Skeletal muscle satellite cell (primary cell): ENCODE results near the gene TMEM201.

Experiments used
- H3K27me3 ChIP-seq: 2 replicates; pipeline ENCODE4 v1.7.0; 2013; ENCODE audit warnings: low read length; ENCODE audit not compliant: control insufficient read depth, insufficient read depth
- H3K36me3 ChIP-seq: 2 replicates; pipeline ENCODE4 v1.7.0; 2013; ENCODE audit warnings: mild to moderate bottlenecking, control low read depth, low read length; ENCODE audit not compliant: insufficient read depth
- H3K4me1 ChIP-seq: 2 replicates; pipeline ENCODE4 v1.7.0; 2013; ENCODE audit warnings: low read length; ENCODE audit not compliant: control insufficient read depth, insufficient read depth
- H3K4me2 ChIP-seq: 2 replicates; pipeline ENCODE4 v1.7.0; 2013; ENCODE audit warnings: mild to moderate bottlenecking, low read length
- H3K4me3 ChIP-seq: 2 replicates; pipeline ENCODE4 v1.7.0; 2013; ENCODE audit warnings: low read length
- H3K9ac ChIP-seq: 2 replicates; pipeline ENCODE4 v1.7.0; 2013; ENCODE audit warnings: mild to moderate bottlenecking, low read depth, low read length, moderate library complexity
- H3K9me3 ChIP-seq: replicated peaks from 2 replicates; pipeline ENCODE4 v1.7.0; 2013; ENCODE audit warnings: mild to moderate bottlenecking, control low read depth, low read length

Gene TMEM201

DNA sequence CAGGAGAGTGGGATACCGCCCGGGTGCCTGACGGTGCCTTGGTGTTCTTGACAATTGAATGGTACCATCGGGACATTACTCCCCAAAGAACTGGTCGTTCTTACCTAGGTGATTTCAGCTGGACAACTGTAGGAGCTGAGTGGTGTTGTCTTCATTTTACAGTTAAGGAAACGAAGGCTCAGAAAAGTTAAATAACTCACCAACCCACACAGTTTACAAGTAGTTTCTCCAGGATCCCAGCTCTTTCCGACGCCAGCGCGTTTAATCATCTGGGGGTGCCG lies 64.4 kb downstream of the TMEM201 start:
- no peaks in the 10 kb centered on the region for H3K9me3 ChIP-seq
- no peaks in the 10 kb centered on the region for H3K4me1 ChIP-seq
- no peak overlapping the region for H3K9ac ChIP-seq
- no peaks in the 10 kb centered on the region for H3K36me3 ChIP-seq
- no peak overlapping the region for H3K4me3 ChIP-seq
- H3K27me3 ChIP-seq: peaks cover 49% of the 10 kb centered on the region
- H3K4me2 ChIP-seq: no peak overlapping the region

DNA sequence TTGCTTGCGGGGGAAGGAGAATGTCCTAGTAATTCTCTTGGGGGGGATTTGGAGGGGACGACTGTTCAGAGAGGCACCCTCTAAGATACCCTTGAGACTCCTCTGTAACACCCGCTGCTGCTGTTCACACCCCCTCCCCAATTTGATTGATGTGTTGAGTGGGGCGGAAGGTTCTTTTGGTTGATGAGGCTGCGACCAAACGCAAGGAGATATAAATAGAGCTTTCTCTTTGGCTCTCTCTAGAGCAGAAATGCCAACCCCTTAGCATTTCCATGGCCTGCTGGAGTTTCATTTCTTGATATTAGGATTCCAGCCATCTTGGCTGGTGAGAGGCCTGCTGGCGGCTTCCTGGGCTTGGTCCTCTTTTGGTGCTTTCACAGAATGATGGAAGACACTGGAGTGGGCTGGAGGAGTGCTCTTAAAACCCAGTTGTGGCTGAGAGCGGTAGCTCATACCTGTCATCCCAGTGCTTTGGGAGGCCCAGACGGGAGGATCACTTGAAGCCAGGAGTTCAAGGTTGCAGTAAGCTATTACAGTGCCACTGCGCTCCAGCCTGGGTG lies 64.9 kb downstream of the TMEM201 start:
- H3K9ac ChIP-seq: no peak overlapping the region
- H3K4me1 ChIP-seq: no peaks in the 10 kb centered on the region
- H3K4me3 ChIP-seq: no peak overlapping the region
- no peak overlapping the region for H3K4me2 ChIP-seq
- H3K36me3 ChIP-seq: no peaks in the 10 kb centered on the region
- peaks cover 44% of the 10 kb centered on the region for H3K27me3 ChIP-seq
- H3K9me3 ChIP-seq: no peaks in the 10 kb centered on the region

DNA sequence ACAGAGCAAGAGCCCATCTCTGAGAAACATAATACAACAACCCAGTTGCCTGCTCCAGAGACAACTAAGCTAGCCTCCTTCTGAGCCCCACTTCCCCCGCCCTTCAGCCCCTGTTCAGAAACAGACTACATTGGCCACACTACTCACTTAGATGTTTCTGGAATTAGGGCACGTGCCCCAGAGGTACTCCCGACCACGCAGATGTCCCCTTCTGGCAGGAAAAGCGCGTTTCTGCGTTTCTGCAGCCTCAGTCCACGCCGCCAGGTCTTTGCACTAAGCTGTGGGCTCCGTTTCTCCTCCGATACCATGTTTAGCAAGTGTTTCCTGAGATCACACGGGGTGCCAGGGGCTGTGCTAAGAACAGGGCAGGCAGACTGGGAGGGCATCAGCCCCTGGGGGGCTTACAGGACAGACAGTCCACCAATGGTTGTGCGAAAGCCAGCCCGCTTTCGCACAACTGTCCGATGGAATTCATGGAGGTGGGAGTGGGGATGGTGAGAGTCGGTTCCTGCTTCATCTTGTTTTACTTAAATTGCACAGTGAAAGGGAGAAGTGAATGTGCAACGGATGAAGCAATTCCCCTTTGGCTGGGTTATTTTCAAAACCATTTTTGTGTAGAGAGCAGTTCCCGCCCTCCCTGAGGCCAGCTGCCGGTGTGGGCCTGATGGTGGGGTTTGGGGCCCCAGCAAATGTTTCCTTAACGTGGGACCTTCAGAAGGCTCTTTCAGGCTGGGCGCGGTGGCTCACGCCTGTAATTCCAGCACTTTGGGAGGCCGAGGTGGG lies 65.5 kb downstream of the TMEM201 start:
- Histone ChIP-seq H3K36me3 (no peaks in the 10 kb centered on the region), H3K27me3 (peaks cover 44% of the 10 kb centered on the region), H3K4me3 (no peak overlapping the region), H3K4me2 (no peak overlapping the region), H3K4me1 (peaks cover 6% of the 10 kb centered on the region), H3K9me3 (no peaks in the 10 kb centered on the region), H3K9ac (no peak overlapping the region)

DNA sequence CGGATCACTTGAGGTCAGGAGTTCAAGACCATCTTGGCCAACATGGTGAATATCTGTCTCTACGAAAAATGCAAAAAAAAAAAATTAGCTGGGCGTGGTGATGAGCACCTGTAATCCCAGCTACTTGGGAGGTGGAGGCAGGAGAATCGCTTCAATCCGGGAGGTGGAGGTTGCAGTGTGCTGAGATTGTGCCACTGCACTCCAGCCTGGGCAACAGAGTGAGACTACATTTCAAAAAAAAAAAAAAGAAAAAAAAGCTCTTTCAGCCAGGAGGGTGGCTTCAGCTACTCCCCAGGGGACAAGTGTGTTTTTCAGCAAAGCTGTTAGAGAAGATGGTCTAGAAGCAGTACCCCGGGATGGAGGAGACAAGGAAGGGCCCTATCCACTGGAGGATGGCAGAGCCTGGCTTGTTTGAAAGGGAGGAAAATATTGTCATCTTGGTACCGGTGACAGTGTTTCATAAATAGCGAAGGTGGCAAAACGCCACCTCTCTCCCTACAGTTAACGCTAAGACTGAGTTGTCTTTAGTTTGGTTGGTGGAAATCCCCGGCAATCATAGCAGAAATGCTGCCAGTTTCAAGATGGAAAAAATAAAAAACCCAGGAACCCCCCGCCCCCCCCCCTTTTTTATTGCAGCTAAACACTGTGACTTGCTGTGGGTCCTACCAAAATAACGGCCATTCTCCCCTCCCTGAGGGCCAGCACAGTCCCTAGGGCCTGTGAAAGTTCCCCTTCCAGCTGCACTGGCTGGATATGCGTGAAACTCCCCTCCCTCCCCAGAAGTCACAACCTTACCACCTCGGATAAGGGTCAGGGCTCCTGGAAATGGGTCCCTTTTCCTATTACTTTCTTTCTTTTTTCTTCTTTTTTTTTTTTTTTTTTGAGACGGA lies 66.4 kb downstream of the TMEM201 start:
- H3K4me1 ChIP-seq: peaks cover 9% of the 10 kb centered on the region
- no peak overlapping the region for H3K4me3 ChIP-seq
- no peaks in the 10 kb centered on the region for H3K36me3 ChIP-seq
- H3K9me3 ChIP-seq: no peaks in the 10 kb centered on the region
- H3K9ac ChIP-seq: no peak overlapping the region
- peaks cover 39% of the 10 kb centered on the region for H3K27me3 ChIP-seq
- no peak overlapping the region for H3K4me2 ChIP-seq

DNA sequence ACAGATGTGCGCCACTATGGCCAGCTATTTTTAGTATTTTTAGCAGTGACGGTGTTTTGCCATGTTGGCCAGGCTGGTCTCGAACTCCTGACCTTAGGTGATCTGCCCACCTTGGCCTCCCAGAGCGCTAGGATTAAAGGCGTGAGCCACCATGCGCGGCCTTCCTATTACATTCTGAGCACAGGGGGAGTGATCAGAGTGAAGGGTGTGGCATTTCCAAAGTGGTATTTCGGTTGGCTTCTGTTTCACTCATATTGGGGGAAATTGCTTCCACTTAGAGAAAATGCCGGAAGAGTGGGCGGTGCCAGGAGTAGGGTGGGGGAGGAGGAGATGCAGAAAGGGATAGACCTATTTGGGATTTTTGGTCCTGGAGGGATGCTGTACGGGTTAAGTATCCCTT lies 67.1 kb downstream of the TMEM201 start:
- H3K9me3 ChIP-seq: no peaks in the 10 kb centered on the region
- H3K9ac ChIP-seq: no peak overlapping the region
- H3K4me2 ChIP-seq: no peak overlapping the region
- H3K4me3 ChIP-seq: no peak overlapping the region
- peaks cover 9% of the 10 kb centered on the region for H3K4me1 ChIP-seq
- no peaks in the 10 kb centered on the region for H3K36me3 ChIP-seq
- H3K27me3 ChIP-seq: peaks cover 35% of the 10 kb centered on the region

DNA sequence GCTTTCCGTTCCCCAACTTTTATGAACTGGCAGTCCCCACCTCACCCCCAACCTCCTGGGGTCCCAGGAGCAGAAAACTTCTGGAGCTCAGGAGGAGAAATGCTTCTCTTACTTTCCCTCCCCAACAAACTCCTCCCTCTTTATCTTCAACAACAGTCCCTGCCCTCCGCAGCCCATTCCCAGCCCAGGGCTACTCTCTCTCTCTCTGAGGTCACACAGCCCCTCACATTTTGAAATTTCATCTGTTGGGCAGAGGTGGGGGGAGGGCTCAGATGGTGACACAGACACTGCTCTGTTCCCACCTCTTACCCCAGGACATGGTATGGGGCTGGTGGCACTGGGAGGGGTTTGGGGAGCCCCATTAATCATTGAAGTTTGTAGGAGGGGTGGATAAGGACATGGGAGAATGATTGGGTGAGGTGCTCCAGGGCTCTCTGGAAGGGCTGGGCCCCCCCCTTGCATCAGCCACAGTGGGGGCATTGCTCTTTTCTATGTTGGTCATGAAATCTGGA lies 68.9 kb downstream of the TMEM201 start:
- peaks cover 9% of the 10 kb centered on the region for H3K4me1 ChIP-seq
- H3K4me2 ChIP-seq: no peak overlapping the region
- H3K27me3 ChIP-seq: peaks cover 20% of the 10 kb centered on the region
- H3K4me3 ChIP-seq: no peak overlapping the region
- H3K9me3 ChIP-seq: no peaks in the 10 kb centered on the region
- H3K36me3 ChIP-seq: no peaks in the 10 kb centered on the region
- H3K9ac ChIP-seq: no peak overlapping the region

DNA sequence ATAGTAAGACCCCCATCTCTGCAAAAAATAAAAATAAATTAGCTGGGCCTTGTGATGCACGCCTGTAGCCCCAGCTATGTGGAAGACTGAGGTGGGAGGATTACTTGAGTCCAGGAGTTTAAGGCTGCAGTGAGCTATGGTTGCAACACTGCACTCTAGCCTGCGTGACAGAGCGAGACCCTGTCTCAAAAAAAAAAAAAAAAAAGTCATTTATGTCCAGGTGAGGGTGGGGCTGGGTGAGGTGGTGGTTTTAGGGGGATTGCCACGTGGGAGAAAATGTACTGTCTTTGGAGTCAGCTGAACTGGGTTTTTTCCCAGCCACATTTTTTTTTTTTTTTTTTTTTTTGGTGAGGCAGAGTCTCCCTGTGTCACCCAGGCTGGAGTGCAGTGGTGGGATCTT lies 69.5 kb downstream of the TMEM201 start:
- Histone ChIP-seq H3K27me3 (peaks cover 14% of the 10 kb centered on the region), H3K4me1 (peaks cover 9% of the 10 kb centered on the region), H3K9me3 (no peaks in the 10 kb centered on the region), H3K36me3 (no peaks in the 10 kb centered on the region), H3K4me3 (no peak overlapping the region), H3K9ac (no peak overlapping the region), H3K4me2 (no peak overlapping the region)

DNA sequence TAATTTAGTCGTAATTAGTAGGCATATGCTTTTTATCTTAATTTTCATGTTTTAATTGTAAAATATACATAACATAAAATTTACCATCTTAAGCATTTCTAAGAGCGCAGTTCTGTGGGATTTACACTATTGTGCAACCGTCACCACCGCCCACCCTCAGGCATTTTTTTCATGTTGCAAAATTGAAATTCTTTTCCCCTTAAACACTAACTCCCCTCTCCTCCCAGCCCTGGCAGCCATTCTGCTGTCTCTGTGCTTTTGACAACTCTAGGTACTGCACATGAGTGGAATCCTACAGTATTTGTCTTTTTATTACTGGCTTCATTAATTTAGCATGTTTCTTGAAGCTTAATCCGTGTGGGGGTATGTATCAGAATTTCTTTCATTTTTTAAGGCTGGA lies 70.6 kb downstream of the TMEM201 start:
- no peaks in the 10 kb centered on the region for H3K36me3 ChIP-seq
- H3K27me3 ChIP-seq: peaks cover 3% of the 10 kb centered on the region
- peaks cover 9% of the 10 kb centered on the region for H3K4me1 ChIP-seq
- no peaks in the 10 kb centered on the region for H3K9me3 ChIP-seq
- no peak overlapping the region for H3K4me2 ChIP-seq
- no peak overlapping the region for H3K9ac ChIP-seq
- H3K4me3 ChIP-seq: no peak overlapping the region

DNA sequence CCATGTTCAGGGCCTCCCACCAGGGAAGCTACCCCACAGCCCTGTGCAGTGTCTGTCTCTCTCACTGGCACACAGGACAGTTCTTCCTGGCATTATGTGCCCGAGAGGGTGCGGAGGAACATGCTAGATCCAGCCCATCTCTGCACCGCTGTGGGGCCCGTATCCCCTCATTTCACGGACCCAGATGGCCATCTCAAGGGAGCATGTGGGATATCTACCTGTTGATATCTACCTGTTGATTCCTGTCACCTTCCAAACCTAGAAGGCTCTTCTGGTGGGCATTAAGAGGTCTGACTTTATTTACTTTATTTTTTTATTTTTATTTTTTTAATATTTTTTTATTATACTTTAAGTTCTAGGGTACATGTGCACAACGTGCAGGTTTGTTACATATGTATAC lies 74.5 kb downstream of the TMEM201 start:
- H3K4me1 ChIP-seq: peaks cover 9% of the 10 kb centered on the region
- H3K4me2 ChIP-seq: no peak overlapping the region
- H3K9me3 ChIP-seq: no peaks in the 10 kb centered on the region
- no peaks in the 10 kb centered on the region for H3K36me3 ChIP-seq
- no peak overlapping the region for H3K9ac ChIP-seq
- H3K4me3 ChIP-seq: no peak overlapping the region
- H3K27me3 ChIP-seq: no peaks in the 10 kb centered on the region
